Gastrocnemius medialis (tissue), 4 donors: ENCODE results near the gene PPM1D. TPM values are rescaled to one million over a fixed set of nuclear protein-coding genes. Genes with fewer than 3 reads are reported as not detected.

Experiments
- ATAC-seq, 2 donors: fragments of 150-250 bp; one replicate each; pipeline ENCODE4 v1.9.1; 2016
- DNase-seq, 2 donors: peaks; one replicate each; pipeline ENCODE4 v3.0.0-alpha.2; 2019
- H3K27ac ChIP-seq, 4 donors: fragments of 200-600 bp; sonication (generic); 1 replicate in 1 of 4; 2 replicates in 3 of 4; pipeline ENCODE4 v1.5.1; 2016 to 2018; ENCODE audit warnings: mild to moderate bottlenecking in 2 of 4, moderate library complexity in 1 of 4
- H3K27me3 ChIP-seq, 3 donors: fragments of 200-600 bp; sonication (generic) in 2 of 3; 1 replicate in 1 of 3; 2 replicates in 2 of 3; pipeline versions ENCODE4 v1.5.1 to v1.6.0; 2016 to 2019; ENCODE audit warnings: mild to moderate bottlenecking in 1 of 3, moderate library complexity in 1 of 3
- H3K36me3 ChIP-seq, 2 donors: fragments of 200-600 bp; sonication (generic) in 1 of 2; one replicate each; pipeline ENCODE4 v1.5.1; 2017 to 2018
- H3K4me1 ChIP-seq, 2 donors: fragments of 200-600 bp; sonication (generic) in 1 of 2; one replicate each; pipeline ENCODE4 v1.5.1; 2016 to 2017; ENCODE audit warnings: mild to moderate bottlenecking in 2 of 2
- H3K4me3 ChIP-seq, 4 donors: fragments of 200-600 bp; sonication (generic) in 3 of 4; 1 replicate in 1 of 4; 2 replicates in 3 of 4; pipeline ENCODE4 v1.5.1; 2016 to 2019; ENCODE audit warnings: mild to moderate bottlenecking in 2 of 4
- H3K9me3 ChIP-seq, 3 donors: fragments of 200-600 bp; sonication (generic) in 2 of 3; 1 replicate in 1 of 3; 2 replicates in 2 of 3; pipeline ENCODE4 v1.5.1; 2016 to 2019
- POLR2A ChIP-seq, 2 donors: fragments of 450-650 bp; IDR thresholded peaks; one replicate each; pipeline ENCODE4 v1.6.1; 2017; ENCODE audit warnings: antibody characterized with exemption in 2 of 2, mild to moderate bottlenecking in 2 of 2, moderate library complexity in 2 of 2
- in situ Hi-C, 4 donors: fragments of 200-750 bp; cut with MboI; loops; one replicate each; pipeline versions ENCODE4 v1.15.0 to v1.8.0; 2017; ENCODE audit warnings: low sequenced_read_pairs in 4 of 4
- intact Hi-C: fragments of 100-400 bp; cut with DNase I; formaldehyde crosslinking; loops from one replicate; pipeline ENCODE4 v1.15.1; 2023; ENCODE audit warnings: low total_unique reads
- total RNA-seq, 4 donors: library from RNA; depleted of rRNA; stranded (reverse); fragments of >200 nt; gene quantifications; one replicate each; pipeline versions ENCODE4 v1.1.0 to v1.2.3, GENCODE V29; 2016
- TF ChIP-seq, protein P1 (sequence below), 5 experiments: fragments of 450-650 bp in 3 of 5; fragments of 200-600 bp in 2 of 5; sonication (generic) in 2 of 5; IDR thresholded peaks in 4 of 5; conservative IDR thresholded peaks in 1 of 5; 1 replicate in 4 of 5; 2 replicates in 1 of 5; pipeline ENCODE4 v1.5.1; 2016 to 2019; ENCODE audit warnings: antibody characterized with exemption in 5 of 5, mild to moderate bottlenecking in 3 of 5, moderate library complexity in 3 of 5

PPM1D gene
- total RNA-seq, 4 donors from 2014 or later = 4.6 to 11.4 (median 9.2) TPM

DNA sequence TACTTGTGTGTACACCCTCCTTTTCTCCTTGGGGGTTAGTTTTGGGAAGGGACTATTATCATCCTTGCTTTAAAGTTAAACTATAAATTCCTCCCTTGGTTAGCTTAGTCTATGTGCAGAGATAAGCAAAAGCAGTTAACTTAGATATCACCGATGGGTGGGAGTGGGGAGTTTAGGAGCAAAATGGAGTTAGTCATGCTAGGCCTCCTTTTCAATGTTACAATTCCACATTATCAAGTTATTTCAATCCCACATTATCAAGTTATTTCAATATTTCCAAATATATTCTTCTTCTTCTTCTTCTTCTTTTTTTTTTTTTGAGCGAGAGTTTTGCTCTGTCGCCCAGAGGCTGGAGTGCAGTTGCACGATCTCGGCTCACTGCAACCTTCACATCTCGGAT, 76.0 kb downstream of the PPM1D start:
- TF ChIP-seq POLR2A (IDR thresholded peaks at IDR 0.05) = no peak
- TF ChIP-seq, protein P1, sequence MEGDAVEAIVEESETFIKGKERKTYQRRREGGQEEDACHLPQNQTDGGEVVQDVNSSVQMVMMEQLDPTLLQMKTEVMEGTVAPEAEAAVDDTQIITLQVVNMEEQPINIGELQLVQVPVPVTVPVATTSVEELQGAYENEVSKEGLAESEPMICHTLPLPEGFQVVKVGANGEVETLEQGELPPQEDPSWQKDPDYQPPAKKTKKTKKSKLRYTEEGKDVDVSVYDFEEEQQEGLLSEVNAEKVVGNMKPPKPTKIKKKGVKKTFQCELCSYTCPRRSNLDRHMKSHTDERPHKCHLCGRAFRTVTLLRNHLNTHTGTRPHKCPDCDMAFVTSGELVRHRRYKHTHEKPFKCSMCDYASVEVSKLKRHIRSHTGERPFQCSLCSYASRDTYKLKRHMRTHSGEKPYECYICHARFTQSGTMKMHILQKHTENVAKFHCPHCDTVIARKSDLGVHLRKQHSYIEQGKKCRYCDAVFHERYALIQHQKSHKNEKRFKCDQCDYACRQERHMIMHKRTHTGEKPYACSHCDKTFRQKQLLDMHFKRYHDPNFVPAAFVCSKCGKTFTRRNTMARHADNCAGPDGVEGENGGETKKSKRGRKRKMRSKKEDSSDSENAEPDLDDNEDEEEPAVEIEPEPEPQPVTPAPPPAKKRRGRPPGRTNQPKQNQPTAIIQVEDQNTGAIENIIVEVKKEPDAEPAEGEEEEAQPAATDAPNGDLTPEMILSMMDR (IDR thresholded peaks at IDR 0.05 in 4 of 5, conservative IDR thresholded peaks at IDR 0.05 in 1 of 5) = no peak
- intact Hi-C loops = loop anchor here (2.0 kb wide), 1 partner anchor 75 kb away; the partner anchor contains the start of gene PPM1D

DNA sequence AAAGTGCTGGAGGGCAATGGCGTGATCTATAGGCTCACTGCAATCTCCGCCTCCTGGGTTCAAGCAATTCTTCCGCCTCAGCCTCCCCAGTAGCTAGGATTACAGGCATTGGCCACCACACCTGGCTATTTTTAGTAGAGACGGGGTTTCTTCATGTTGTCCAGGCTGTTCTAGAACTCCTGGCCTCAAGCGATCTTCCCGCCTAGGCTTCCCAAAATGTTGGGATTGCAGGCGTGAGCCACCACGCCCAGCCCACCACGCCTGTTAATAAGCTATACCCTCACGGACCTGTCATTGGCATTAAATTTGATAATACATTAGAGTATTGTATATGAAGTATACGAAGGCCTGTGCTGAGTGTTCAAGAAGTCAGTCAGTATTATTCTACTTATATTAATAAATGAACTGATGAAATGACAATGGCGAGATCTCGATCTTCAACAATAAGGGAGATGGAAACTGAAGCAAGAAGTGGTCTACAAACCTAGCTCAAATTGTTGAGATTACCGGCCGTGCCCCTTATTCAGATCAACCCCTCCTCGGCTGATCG, 76.8 kb downstream of the PPM1D start:
- in situ Hi-C loops = no loop called here
- intact Hi-C loops = loop anchor here (1.0 to 2.0 kb wide), 3 partner anchors 76 to 599 kb away; partner anchors contain the start of genes HEATR6, PPM1D and USP32
- H3K27ac ChIP-seq = peak overlapping the region; percentile 85 to 92 (median 90)

More for the DNA sequence above, 76.0 kb downstream of the PPM1D start:
- DNase-seq (no peak), ATAC-seq (no peak)
- H3K9me3 ChIP-seq = no peaks in the 10 kb centered on the region
- peaks cover 6 to 8% of the 10 kb centered on the region in 2 donors for H3K4me1 ChIP-seq
- no peaks in the 10 kb centered on the region for H3K27me3 ChIP-seq
- H3K27ac ChIP-seq = no peak overlapping the region
- peaks cover 0 to 3% of the 10 kb centered on the region in 2 donors for H3K36me3 ChIP-seq
- in situ Hi-C loops = no loop called here
- no peak overlapping the region for H3K4me3 ChIP-seq

DNA sequence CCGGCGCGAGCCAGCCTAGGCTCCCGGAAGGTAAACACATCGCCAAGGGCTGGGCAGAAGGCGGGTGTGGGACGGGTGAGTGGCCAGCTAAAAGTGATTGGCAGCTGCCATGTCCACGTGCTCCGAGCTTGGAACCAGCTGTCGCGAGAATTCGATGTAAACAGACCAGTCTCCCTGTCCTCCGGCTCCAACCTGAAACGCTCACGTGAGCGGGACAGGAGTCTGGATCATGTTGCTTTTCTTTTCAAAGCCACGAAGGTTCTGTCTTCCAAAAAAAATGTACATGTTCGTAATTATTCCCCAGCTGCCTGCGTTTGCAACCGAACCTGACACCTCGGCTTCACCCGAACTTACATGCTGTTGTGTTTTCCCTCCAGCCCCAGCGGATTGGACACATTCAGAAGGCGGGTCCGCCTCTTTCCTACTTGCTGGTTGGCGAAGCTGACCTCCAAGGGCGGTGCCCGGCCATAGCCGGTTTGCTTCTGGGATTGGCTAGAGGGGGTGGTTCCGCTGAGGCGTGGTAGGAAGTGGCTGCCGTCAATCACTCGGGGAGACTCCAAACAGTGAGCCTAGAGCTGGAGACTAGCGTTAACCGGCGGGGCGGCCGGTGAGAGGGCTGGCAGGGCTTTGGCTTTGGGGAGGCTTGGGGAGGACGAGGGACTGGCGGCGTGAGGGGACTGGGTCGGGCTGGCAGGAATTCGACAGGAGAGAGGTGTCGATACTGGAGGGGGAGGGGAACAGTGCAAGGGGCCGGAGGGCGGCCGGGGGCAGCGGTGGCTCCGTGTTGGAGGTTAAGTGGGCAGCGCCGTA, 77.5 kb downstream of the PPM1D start, which contains the start of gene BCAS3:
Gene BCAS3 (plus strand): TSS at position 544 of the 810 bp plus-strand sequence.
- Histone ChIP-seq H3K27ac (peak within 1 kb of the TSS; percentile 85 to 92 (median 90)), H3K9me3 (no peaks in the 10 kb centered on the region), H3K27me3 (no peaks in the 10 kb centered on the region), H3K36me3 (peaks cover 0 to 6% of the 10 kb centered on the region in 2 donors), H3K4me1 (peaks cover 6 to 8% of the 10 kb centered on the region in 2 donors), H3K4me3 (peak within 1 kb of the TSS; percentile 58 to 91 (median 87))
- DNase-seq = peak; percentile 99
- in situ Hi-C loops = no loop called here
- peak; percentile 83 to 95 for TF ChIP-seq POLR2A (IDR thresholded peaks at IDR 0.05)
- TF ChIP-seq, protein P1 (IDR thresholded peaks at IDR 0.05 in 4 of 5, conservative IDR thresholded peaks at IDR 0.05 in 1 of 5) = no peak
- ATAC-seq = peak; percentile 96 to 98
- intact Hi-C loops = loop anchor here (1.0 to 2.0 kb wide), 3 partner anchors 77 to 599 kb away; partner anchors contain the start of genes HEATR6, PPM1D and USP32

More for the DNA sequence above, 76.8 kb downstream of the PPM1D start:
- no peaks in the 10 kb centered on the region for H3K27me3 ChIP-seq
- DNase-seq (no peak), ATAC-seq (no peak)
- peaks cover 0 to 6% of the 10 kb centered on the region in 2 donors for H3K36me3 ChIP-seq
- H3K9me3 ChIP-seq = no peaks in the 10 kb centered on the region
- peaks cover 6 to 8% of the 10 kb centered on the region in 2 donors for H3K4me1 ChIP-seq
- TF ChIP-seq, protein P1 (IDR thresholded peaks at IDR 0.05 in 4 of 5, conservative IDR thresholded peaks at IDR 0.05 in 1 of 5) = no peak
- peak; percentile 25 to 50 for TF ChIP-seq POLR2A (IDR thresholded peaks at IDR 0.05)
- H3K4me3 ChIP-seq = peak overlapping the region; percentile 58 to 91 (median 87)

DNA sequence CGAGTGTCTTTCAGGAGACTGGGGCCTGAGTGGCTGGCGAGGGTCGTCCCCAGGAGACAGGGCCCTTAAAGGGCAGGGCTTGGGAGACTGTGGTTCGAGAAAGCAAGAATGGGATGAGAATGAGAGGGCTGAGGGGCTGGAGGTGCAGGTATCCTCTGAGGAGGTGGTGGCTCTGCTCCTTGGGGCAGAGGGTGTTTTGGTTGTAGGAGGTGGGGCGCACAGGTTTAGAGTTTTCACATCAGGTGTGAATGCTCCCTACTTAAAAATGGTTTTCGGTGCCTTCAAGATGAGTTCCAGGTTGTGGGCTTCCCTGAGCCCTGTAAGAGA, 78.1 kb downstream of the PPM1D start:
- peak overlapping the region; percentile 85 to 92 (median 90) for H3K27ac ChIP-seq
- no peak for DNase-seq

More for the DNA sequence above, 78.1 kb downstream of the PPM1D start:
- TF ChIP-seq, protein P1 (IDR thresholded peaks at IDR 0.05 in 4 of 5, conservative IDR thresholded peaks at IDR 0.05 in 1 of 5) = no peak
- TF ChIP-seq POLR2A (IDR thresholded peaks at IDR 0.05) = no peak
- Histone ChIP-seq H3K27me3 (no peaks in the 10 kb centered on the region), H3K4me3 (peak overlapping the region; percentile 58 to 91 (median 87)), H3K4me1 (peaks cover 6 to 8% of the 10 kb centered on the region in 2 donors), H3K9me3 (no peaks in the 10 kb centered on the region), H3K36me3 (peaks cover 0 to 11% of the 10 kb centered on the region in 2 donors)
- ATAC-seq = peak in 1 of 2 donors; percentile 2
- intact Hi-C loops = no loop called here
- in situ Hi-C loops = no loop called here
